ENCODE results near the gene GCK.
"Not testable (repeated sequence)": the region's sequence is repeated elsewhere in the genome, so short reads cannot be mapped to it uniquely, and the experiment has no call there.

GCK gene

DNA sequence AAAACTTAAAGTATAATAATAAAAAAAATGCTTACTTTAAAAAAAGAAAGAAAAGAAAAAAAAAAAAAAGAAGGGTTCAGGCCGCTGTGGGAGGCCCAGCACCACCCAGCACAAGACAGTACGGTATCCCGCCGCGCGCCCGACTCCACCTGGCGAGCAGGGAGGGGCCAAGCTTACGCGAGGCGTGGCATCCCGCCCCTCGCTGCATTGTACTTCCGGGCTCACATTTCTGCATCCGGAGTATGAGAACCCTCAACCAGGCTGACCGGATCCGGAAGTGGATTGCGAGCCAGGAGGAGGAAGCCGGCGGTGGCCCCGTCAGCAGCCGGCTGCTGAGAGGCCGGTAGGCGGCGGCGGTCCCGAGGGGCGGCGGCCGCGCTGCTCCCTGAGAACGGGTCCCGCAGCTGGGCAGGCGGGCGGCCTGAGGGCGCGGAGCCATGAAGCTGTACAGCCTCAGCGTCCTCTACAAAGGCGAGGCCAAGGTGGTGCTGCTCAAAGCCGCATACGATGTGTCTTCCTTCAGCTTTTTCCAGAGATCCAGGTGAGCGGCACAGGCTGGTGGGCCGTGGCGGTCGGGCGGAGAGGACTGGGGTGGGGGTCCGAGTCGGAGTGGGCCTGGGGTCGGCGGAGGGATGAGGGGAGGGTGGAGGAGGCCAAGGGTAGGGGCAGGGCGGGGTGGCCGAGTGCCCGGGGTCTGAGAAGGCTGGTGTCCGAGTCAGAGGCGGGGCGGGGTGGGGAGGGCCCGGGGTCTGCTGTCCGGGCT is 11.6 kb upstream of the GCK start, which contains the start of gene YKT6:
Gene YKT6, plus strand, starts transcription at position 280 of the 763 bp plus-strand sequence. Its CDS starts 158 bp downstream, at position 438.
- peak; percentile 91 to 94 for DNase-seq

DNA sequence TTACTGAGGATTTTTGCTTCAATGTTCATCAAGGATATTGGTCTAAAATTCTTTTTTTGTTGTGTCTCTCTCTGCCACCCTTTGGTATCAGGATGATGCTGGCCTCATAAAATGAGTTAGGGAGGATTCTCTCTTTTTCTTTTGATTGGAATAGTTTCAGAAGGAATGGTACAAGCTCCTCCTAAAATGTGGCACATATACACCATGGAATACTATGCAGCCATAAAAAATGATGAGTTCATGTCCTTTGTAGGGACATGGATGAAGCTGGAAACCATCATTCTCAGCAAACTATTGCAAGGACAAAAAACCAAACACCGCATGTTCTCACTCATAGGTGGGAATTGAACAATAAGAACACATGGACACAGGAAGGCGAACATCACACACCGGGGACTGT is 10.9 kb upstream of the GCK start:
- DNase-seq: not testable (repeated sequence)

DNA sequence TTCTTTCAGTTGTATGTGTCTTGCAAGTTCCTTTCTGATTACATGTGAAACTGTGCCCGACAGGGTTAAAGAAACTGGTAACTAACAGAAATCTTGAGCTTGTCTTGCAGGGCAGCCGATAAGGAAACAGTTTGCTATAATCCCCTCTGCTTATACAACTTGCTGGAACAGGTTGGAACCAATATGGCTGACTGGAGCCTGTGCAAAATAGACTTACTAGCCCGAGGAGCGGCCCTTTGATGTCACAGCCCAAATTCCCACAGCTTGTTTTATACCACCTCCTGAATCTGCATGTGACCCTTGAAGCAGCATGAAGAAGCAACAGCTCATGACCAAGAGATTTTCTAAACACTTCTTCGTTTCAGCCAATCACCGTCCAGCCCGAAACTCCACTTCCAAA is 8.2 kb upstream of the GCK start:
- DNase-seq: no peak

DNA sequence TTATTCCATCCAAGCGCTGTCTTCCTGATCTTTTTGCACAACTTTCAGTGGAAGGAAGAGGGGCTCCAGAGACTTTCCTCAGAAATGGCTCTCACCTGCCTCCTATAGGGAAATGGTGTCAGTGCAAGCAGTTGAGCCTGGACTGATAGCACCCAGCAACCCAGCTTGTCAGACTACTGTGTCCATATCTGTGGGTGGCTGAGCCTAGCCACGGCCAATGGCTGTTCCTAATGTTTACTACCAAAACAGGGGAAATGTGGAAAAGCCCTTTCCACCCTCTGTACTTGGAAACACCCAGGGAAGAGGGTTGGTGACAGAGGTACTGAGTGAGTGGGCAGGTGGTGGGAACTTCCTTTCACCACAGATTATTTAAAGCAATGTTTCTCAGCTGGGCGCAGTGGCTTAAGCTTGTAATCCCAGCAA is 7.2 kb upstream of the GCK start:
- peak; percentile 47 to 61 for DNase-seq

DNA sequence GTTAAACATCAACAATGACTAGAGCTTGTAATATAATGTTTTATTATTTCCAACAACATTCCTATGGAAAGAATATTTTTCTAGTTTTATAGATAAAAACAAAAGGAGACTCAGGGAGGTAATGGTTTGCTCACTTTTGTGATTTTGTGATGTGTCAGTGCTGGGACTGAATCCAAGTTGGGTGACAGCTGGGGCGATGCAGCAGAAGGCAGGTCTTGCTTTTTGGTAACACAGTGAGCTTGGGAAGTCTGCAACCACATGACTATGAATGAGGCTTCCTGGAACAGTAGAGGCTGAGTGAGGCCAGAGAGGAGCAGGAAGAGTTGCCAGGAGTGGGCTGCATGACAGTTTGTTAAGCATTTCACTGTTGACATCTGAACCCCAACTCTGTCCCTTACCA is 6.7 kb upstream of the GCK start:
- no peak for DNase-seq

DNA sequence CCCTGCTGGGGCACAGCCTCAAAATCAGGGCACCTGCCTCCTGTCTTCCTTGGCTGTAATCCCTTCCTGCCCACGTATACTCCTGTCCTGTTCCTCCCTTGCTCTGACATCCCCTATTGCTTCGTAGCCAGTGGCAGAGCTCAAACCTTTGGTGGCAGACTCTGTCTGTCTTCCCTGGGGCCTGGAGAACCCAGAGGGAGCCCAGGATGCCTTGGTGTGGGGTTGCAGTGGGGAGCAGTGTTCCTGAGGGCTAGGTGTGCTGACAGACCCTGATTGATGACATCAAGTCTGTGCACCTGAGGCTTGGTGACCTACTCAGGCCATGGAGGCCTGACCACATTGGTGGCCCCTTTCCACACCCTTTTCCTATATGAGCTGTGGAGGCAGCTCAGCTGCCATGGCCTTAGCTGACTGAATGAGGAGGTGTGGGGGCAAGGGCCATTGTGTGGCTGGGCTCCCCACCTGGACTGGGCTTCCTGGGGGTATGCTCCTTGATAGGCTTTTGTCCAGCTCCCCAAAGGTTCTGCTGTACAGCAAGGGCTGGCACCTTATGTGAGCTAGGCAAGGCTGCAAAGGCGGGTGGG is 5.4 kb upstream of the GCK start:
- DNase-seq: no peak

DNA sequence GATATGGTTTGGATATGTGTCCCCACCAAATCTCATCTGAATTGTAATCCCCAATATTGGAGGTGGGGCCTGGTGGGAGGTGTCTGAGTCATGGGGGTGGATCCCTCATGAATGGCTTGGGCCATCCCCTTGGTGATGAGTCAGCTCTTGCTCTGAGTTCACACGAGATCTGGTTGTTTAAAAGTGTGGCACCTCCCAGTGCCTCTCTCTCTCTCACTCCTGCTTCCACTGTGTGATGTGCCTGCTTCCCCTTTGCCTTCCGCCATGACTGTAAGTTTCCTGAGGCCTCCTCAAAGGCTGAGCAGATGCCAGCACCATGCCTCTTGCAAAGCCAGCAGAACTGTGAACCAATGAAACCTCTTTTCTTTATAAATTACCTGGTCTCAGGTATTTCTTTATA is 4.8 kb upstream of the GCK start:
- no peak for DNase-seq

DNA sequence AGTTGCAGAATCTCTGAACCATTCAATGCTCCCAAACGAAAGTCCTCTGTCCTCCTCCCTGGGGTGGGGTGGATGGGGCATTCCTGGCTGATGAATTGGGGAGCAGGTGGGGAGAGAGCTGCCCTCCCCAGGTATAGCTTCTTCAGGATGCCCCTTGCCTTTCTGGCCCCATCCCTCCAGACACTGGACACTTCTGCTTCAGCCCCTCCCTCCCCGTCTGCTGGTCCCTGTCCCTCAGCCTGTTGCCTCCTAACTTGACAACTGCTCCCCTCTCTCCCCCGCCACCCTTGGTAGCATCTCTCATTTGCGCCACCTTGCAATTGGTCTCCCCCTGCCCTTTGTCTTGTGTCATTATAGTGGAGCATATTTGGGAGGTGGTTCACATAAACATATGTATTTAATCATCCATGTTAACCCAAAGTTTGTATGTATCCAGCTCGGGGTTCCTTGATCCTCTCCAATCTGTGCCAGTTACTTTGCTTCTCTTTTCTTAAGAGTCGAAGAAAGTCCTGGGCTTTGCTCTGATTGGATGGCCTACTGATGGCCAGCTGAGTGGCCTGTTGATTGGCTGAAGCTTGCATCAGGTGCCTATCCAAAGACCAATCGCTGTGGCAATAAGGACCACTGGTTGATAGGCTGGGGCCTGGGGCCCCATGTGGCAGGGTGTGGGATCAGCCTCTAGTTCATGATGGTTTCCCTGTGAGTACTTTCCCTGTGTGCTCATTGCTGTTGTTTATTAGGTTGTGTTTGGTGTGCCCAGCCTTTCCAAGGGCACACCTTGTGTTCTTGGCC is 4.0 kb upstream of the GCK start:
- DNase-seq: no peak

DNA sequence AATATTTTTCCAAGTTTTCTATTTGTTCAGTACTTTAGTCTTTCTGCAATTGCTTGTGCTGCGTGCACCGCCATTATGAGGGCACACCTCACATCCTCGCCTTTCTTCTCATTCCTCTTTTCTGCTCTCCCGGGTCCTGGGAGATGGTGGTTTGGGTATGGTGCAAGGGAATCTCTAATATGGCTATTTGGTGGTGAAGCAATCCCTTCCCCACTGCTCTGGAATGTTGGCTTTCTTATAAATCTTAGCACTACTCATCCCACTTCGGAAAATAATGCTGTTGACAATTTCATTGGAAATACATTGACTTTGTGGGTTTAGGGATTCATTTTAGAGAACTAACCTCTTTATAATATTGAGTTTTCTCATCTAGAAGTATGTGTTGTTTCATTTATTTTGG is 1.9 kb upstream of the GCK start:
- no peak for DNase-seq

DNA sequence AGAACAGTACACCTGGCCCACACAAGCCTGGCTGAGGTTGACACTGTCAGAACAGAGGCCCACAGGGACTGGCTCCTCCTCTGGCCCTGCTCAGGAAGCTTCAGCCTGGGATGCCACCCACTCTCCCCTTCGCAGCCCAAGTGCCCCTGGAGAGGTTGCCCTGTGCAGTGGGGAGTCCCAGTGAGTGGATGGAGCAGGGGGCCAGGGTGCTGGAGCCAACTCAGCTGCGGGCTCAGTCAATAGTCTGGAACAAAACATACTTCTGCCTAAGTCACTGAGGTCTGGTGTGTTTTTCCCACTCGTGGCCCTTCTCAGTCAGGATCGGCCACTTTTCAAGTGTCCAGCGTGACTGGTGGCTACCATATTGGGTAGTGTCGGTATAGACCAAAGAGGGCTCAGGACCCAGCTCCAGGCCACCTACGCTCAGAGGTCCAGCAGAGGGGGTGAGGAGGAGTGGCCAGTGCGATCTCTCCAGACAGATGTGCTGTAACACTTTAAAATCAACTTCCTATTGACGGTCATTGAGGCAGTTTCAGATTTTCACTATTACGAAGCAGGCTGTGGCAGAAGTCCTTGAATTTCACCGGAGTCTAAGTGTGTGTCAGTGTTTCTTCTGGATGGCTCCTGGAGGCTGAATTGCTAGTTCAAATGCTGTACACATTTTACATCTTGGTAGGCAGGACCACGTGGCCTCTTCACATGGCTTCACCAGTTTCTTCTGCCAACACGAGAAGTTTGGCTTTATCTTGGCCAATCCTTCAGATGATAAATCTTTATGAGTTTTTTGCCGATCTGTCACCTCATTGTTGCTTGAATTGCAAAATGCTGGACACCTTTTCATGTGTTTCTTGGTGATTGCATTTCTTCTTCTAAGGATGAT is 994 bp upstream of the GCK start:
- no peak for DNase-seq

DNA sequence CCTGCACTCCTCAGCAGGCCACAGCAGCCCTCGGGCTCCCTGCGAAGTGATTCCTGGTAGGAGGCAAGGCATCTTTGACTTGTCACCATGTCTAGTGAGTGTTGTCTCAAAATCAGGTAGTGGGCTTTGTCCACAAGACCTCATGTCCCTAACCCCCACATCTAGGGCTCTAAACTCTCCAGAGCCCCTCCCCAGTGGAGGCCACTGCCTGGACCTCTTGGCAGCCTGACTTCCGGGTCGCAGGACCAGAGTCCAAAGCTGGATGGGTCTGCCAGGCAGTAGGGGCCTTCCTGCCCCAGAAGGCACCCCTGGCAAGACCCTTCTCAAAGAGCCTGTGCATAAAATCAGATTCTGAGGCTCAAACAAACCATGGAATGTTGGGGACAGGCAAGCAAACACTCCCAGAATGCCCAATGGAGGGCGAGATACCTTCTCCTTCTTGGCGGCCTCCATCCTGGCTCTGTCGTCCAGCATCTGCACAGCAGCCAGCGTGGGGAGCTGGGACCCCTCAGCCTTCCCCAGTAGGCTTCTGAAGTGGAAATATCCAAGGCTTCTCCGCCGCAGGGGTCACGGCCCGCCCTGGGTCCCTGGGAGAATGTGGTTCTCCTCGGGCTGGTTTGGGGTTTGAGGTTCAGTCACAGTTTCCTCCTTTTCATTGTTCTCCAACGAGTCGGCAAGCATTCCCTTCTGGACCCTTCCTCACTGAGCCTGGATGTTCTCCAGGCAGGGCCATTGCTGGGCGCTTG is 586 bp downstream of the GCK start:
- DNase-seq: no peak

DNA sequence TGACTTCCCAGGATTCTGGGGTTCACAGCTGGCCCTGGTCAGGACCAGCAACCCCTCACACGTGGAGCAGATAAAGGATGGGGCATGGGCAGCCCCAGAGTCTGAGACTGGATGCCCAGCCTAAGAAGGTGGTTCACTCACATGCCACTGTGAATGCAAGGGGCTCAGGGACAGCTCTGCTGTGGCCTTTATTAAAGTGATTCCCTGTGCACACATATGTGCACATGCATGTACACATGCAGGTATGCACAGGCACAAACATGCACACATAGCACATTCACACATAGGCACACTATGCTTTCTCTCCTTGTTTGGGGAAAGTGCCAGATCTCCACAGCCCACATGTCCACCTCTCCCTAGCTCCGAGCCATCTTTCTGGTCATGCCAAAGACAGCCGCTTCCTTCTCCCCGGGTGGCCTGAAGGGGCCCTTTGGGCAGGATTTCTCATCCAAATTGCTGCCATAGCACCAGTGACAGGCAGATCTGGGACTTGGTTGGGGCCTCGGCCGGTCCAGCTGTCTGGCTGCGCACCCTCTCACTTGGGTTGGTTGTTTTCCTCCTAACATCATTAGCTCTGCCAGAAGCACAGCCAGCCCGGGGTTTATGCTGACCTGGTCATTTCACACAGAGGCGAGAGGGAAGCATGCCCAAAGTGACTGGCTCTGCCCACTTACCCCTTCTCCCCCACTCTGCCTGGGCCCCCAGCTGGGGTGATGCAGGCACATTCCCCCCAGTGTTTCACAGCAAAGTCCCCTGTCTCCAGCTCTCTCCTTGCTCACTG is 1.4 kb downstream of the GCK start:
- DNase-seq: no peak

DNA sequence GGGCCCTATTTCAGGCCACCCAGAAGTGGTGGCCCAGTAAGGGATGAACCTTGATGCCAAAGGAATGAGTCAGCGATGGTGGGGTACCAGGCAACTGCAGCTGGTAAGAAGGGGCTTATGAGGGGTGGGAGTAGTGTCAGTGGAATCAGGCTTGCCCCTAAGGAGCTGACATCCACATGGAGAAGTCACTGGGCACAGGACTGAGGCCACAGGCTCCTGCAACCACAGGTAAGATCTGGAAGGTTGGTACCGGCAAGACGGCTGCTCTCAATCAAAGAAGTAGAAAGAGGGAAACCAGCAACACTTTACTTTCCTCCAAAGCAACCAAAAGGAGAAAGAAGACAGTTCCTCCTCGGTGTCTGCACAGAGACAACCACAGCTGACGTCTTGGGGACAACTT is 2.5 kb downstream of the GCK start:
- DNase-seq: no peak

DNA sequence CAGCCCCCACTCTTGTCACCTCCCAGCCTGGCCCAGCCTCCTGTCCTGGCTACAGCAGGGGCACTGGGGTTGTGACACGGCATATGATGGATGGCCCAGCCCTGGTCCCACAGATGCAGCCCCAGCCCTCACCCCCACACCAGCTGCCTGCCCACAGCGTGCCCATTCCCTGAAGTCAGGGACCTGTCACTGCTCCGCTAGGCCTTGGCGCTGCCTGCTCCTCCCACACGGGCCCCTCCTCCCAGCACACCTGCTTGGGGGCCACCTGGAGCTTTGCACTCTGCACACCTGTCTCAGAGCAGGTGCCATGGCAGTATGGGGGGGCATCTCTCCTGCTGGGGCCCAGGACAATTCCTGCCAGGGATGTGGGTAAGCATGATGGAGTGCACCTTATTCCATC is 3.5 kb downstream of the GCK start:
- DNase-seq: no peak

DNA sequence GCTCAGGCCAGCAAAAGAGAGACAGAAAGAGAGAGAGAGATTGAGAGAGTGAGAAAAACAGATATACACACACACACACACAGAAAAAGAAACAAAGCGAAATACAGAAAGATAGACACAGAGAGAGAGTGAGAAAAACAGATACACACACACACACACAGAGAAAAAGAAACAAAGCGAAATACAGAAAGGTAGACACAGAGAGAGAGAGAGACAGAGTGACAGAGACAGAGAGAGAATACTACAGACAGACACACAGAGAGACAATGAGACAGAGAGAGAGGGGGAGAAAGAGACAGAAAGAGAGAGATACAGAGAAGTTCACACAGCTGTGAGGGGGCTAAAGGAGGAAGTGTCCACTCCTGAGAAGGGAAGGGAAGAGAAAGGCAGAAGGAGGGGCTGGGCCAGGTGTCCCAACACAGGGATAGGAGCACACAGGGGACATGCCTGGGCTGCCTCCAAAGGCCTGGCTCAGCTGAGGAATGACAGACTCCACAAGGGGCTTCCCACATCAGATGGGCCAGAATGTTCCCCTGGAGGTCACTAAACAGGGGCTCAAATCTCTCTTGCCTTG is 4.3 kb downstream of the GCK start:
- DNase-seq: no peak

DNA sequence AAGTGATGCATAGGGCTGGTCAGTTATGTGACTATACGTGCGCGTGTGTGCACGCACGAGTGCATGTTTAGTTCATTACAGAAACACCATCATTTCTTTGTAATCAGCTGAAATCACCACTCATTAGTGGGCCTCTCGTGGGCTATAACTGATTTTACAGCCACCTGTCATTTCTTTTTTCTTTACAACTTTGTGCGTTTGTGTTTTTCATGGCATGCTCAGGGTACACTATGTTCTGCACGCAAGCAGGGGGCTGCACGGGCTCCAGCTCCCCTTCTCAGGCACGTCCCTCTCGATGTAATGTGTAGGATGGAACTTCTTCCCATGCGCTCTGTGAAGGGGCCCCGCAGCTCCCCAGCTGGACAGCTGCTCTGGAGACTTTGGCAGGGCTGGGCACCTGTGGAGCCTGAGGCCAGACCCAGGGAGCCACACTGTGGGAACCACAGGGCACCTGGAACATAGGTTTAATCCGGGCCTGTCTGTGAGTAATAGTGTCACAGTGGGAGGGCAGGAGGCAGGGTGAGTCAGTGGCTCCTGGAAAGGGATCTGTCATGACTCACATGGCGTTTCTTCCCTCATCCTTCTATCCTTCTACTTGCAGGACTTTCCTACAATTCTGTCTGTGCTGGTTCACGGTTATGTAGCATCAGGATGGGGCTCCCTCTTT is 4.9 kb downstream of the GCK start:
- DNase-seq: no peak

DNA sequence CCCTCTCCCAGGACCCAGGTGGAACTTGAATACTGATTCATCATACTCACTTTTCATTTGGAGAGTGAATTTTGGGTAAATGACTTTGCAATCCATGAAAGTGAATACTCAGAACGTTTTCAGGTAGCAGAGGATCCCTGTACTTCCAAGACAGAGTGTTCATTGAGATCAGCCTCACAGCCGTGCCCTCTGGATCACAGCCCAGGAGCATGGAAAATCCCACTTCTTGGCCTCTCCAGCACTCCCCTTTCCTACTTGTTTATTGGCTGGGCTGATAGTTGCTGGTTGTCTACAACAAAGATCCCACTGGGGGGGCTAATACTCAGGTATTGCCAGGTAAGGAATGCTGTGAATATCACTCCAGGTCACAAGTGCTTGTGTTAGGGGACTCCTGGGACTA is 5.9 kb downstream of the GCK start:
- no peak for DNase-seq

DNA sequence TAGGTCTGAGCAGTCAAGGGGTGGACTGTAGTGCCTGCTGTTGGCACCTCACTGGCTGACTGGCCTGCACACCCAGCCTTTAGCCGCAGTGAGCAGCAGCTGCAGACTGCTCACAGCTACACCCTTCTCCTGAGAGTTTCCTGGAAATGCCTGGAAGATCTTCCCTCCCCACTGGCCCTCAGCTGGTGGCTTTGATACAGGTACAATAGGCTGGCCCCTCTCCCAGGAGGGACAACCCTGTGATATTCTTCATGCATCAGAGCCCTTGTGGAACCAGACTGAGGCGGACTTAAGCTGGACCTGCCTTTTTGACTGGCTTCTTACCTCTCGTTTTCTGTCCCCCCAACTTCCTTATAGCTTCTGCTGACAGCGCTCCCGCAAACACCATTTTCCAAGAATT is 6.4 kb downstream of the GCK start:
- no peak for DNase-seq

DNA sequence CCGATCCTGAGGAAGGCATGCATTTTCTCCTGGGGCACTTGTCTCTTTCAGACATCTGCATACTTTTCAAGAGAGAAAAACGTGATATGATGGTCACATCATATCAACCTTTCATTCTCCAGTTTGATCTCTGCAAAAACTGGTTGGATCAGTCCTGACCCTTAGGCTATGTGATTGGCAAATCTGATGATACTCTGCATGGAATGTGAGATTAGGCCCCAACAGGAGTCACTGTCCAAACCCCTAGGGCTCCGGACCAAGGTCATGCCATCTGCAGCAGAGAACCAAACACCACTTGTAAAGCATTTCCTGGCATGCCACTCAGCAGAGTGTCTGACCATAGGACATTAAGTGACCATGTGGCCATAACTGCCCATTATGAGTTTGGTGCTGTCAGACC is 8.6 kb downstream of the GCK start:
- DNase-seq: no peak

DNA sequence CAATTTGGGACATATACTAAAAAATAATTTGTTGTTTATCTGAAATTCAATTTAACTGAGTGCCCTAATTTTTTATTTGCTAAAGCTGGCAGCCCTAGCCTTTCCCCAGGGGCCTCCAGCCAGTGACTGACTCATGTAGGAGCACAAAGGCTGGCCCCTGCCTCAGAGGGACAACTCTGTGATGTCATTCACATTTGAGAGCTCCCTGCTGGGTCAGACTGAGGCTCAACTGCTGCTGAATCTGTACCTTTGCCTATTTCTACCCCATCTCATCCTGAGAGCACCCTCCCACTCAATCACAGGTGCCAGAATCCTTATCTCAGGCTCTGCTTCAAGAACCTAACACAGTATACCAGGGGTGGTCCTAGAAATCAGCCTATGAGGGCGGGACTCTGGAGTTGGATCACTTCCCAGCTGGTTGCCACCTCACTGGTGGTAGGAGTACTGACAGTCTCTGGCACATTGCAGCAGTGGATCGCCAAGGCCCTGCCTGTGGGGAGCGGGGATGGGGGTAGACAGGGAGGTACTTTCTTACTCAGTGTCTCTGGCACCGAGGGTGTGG is 11.6 kb downstream of the GCK start:
- DNase-seq: no peak

All from AML-193 (cell line).